ENCODE results near the gene UBE2D2.

DNA sequence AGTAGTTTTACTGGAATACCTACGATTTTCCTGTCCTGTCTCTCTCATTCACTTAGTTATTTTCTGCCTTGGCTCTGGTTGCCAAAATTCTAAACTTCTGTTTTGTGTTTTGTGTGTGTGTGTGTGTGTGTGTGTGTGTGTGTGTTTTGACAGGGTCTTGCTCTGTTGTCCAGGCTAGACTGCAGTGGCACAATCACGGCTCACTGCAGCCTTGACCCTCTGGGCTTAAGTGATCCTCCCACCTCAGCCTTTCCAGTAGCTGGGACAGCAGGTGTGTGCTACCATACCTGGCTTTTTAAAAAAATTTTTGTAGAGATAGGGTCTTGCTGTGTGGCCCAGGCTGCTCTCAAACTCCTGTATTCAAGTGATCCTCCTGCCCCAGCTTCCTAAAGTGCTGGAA, 17.2 kb downstream of the UBE2D2 start:
- no peak for TF ChIP-seq POLR2AphosphoS5 (IDR thresholded peaks at IDR 0.05; ENCODE audit: low read depth, low read length)
- TF ChIP-seq, protein P1, sequence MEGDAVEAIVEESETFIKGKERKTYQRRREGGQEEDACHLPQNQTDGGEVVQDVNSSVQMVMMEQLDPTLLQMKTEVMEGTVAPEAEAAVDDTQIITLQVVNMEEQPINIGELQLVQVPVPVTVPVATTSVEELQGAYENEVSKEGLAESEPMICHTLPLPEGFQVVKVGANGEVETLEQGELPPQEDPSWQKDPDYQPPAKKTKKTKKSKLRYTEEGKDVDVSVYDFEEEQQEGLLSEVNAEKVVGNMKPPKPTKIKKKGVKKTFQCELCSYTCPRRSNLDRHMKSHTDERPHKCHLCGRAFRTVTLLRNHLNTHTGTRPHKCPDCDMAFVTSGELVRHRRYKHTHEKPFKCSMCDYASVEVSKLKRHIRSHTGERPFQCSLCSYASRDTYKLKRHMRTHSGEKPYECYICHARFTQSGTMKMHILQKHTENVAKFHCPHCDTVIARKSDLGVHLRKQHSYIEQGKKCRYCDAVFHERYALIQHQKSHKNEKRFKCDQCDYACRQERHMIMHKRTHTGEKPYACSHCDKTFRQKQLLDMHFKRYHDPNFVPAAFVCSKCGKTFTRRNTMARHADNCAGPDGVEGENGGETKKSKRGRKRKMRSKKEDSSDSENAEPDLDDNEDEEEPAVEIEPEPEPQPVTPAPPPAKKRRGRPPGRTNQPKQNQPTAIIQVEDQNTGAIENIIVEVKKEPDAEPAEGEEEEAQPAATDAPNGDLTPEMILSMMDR (IDR thresholded peaks at IDR 0.05) = no peak
